SK-N-SH treated with all-trans-retinoic acid at 6 μM for 48 hours (cell line): Measurements from ENCODE around the gene CAPS2.

Experiments used
- ATAC-seq: fragments of 200-7000 bp; cut with Tn5 transposase; 3 replicates; pipeline ENCODE4 v1.9.1; 2020; ENCODE audit warnings: mild to moderate bottlenecking, moderate library complexity
- ARNTL ChIP-seq: fragments of 450-650 bp; formaldehyde crosslinking; IDR thresholded peaks from 2 replicates; pipeline ENCODE4 v1.5.0; 2020; ENCODE audit warnings: low read depth, mild to moderate bottlenecking, moderate library complexity, borderline replicate concordance
- BACH2 ChIP-seq: fragments of 250-450 bp; sonication (Bioruptor Pico); IDR thresholded peaks from 2 replicates; pipeline ENCODE4 v1.9.0; 2021; ENCODE audit warnings: mild to moderate bottlenecking, borderline replicate concordance
- CSDC2 ChIP-seq: fragments of 250-450 bp; sonication (Bioruptor Pico); IDR thresholded peaks from 2 replicates; pipeline ENCODE4 v1.5.0; 2020; ENCODE audit warnings: mild to moderate bottlenecking, moderate library complexity
- ESRRG ChIP-seq: fragments of 250-450 bp; sonication (Bioruptor Pico); IDR thresholded peaks from 2 replicates; pipeline ENCODE4 v1.6.1; 2021; ENCODE audit warnings: mild to moderate bottlenecking
- GLIS3 ChIP-seq: fragments of 250-450 bp; sonication (Bioruptor Pico); IDR thresholded peaks from 2 replicates; pipeline ENCODE4 v1.5.0; 2020; ENCODE audit warnings: mild to moderate bottlenecking, moderate library complexity
- OSR1 ChIP-seq: fragments of 250-450 bp; sonication (Bioruptor Pico); IDR thresholded peaks from 2 replicates; pipeline ENCODE4 v1.8.0; 2022; ENCODE audit warnings: moderate library complexity, mild to moderate bottlenecking, inconsistent platforms
- PPARA ChIP-seq: fragments of 250-450 bp; sonication (Bioruptor Pico); IDR thresholded peaks from 2 replicates; pipeline ENCODE4 v1.5.0; 2020; ENCODE audit warnings: mild to moderate bottlenecking, borderline replicate concordance
- RARB ChIP-seq: fragments of 250-450 bp; sonication (Bioruptor Pico); IDR thresholded peaks from 2 replicates; pipeline ENCODE4 v1.8.0; 2021; ENCODE audit warnings: mild to moderate bottlenecking, moderate library complexity
- SNAI2 ChIP-seq: fragments of 250-450 bp; sonication (Bioruptor Pico); IDR thresholded peaks from 2 replicates; pipeline ENCODE4 v1.5.0; 2020; ENCODE audit warnings: mild to moderate bottlenecking, moderate library complexity
- TCF4 ChIP-seq: fragments of 250-450 bp; sonication (Bioruptor Pico); IDR thresholded peaks from 2 replicates; pipeline ENCODE4 v1.8.0; 2021; ENCODE audit warnings: mild to moderate bottlenecking, moderate library complexity, borderline replicate concordance
- TOX ChIP-seq: fragments of 250-450 bp; sonication (Bioruptor Pico); IDR thresholded peaks from 2 replicates; pipeline ENCODE4 v1.8.0; 2021; ENCODE audit warnings: mild to moderate bottlenecking, moderate library complexity, borderline replicate concordance
- ZC3H10 ChIP-seq: fragments of 250-450 bp; sonication (Bioruptor Pico); IDR thresholded peaks from 2 replicates; pipeline ENCODE4 v1.5.1; 2021; ENCODE audit warnings: mild to moderate bottlenecking, moderate library complexity
- ZFP3 ChIP-seq: fragments of 250-450 bp; sonication (Bioruptor Pico); IDR thresholded peaks from 2 replicates; pipeline ENCODE4 v1.5.0; 2020; ENCODE audit warnings: mild to moderate bottlenecking, moderate library complexity
- ZFP30 ChIP-seq: fragments of 450-650 bp; formaldehyde crosslinking; IDR thresholded peaks from 2 replicates; pipeline ENCODE4 v1.5.0; 2022; ENCODE audit warnings: mild to moderate bottlenecking, moderate library complexity
- ZNF565 ChIP-seq: fragments of 450-650 bp; formaldehyde crosslinking; conservative IDR thresholded peaks from 2 replicates; pipeline ENCODE4 v1.5.0; 2020; ENCODE audit warnings: low read depth, mild to moderate bottlenecking, moderate library complexity
- ZNF70 ChIP-seq: fragments of 450-650 bp; formaldehyde crosslinking; IDR thresholded peaks from 2 replicates; pipeline ENCODE4 v1.5.0; 2020; ENCODE audit warnings: mild to moderate bottlenecking, moderate library complexity
- TF ChIP-seq, protein P1 (sequence below): fragments of 250-450 bp; sonication (Bioruptor Pico); IDR thresholded peaks from 2 replicates; pipeline ENCODE4 v1.8.0; 2020; ENCODE audit warnings: mild to moderate bottlenecking, moderate library complexity, borderline replicate concordance
- TF ChIP-seq, protein P2 (sequence below): fragments of 250-450 bp; sonication (Bioruptor Pico); IDR thresholded peaks from 2 replicates; pipeline ENCODE4 v1.5.1; 2021; ENCODE audit warnings: mild to moderate bottlenecking, moderate library complexity
- TF ChIP-seq, protein P3 (sequence below): fragments of 250-450 bp; sonication (Bioruptor Pico); IDR thresholded peaks from 2 replicates; pipeline ENCODE4 v1.5.1; 2020; ENCODE audit warnings: low read depth, mild to moderate bottlenecking, moderate library complexity
- TF ChIP-seq, protein P4 (sequence below): fragments of 250-450 bp; sonication (Bioruptor Pico); IDR thresholded peaks from 2 replicates; pipeline ENCODE4 v1.5.0; 2020; ENCODE audit warnings: mild to moderate bottlenecking, moderate library complexity
- TF ChIP-seq, protein P5 (sequence below): fragments of 250-450 bp; sonication (Bioruptor Pico); IDR thresholded peaks from 2 replicates; pipeline ENCODE4 v1.8.0; 2021; ENCODE audit warnings: low read depth, mild to moderate bottlenecking, moderate library complexity, borderline replicate concordance

Gene CAPS2

DNA sequence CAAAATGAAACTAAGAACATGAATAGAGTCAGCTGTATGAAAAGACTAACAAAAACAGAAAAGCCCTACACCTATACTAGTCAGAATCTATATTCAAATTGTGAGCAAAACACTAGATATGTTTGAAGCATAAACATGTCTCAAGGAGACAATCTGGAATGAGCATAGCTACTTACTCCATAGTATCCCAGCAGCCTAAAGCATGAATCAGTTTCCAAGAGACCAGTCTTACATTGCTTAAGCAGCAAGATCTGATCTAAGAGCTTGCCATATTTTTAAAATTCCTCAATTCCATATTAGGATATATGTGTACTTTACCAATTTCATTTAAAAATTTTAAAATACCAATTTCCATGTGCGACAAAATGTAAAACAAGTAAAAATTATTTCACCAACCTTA is 7.7 kb downstream of the CAPS2 start (continued):
- TF ChIP-seq ARNTL (CRISPR knock-in tag): no peak
- no peak for TF ChIP-seq ZNF565 (CRISPR knock-in tag)
- TF ChIP-seq SNAI2 (CRISPR knock-in tag): no peak

DNA sequence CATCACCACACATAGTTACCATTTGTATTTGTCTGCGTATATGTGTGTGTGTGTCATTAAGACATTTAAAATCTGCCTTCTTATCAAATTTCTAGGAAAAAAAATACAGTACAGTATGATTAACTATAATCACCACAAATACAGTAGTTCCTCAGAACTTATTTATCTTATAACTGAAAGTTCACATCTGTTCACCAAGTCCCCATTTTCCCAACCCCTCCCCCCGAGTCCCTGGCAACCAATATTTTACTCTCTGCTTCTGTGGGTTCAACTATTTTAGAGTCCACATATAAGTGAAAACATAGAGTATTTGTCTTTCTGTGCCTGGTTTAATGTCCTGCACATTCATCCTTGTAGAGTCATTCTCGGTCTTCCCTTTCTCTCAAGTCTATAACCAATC is 12.3 kb downstream of the CAPS2 start:
- no peak for ATAC-seq
- TF ChIP-seq OSR1 (CRISPR knock-in tag) (no peak), ZNF565 (CRISPR knock-in tag) (no peak), RARB (CRISPR knock-in tag) (no peak), ZC3H10 (CRISPR knock-in tag) (no peak), ZFP30 (CRISPR knock-in tag) (no peak), GLIS3 (CRISPR knock-in tag) (no peak), ARNTL (CRISPR knock-in tag) (no peak), SNAI2 (CRISPR knock-in tag) (no peak), PPARA (CRISPR knock-in tag) (no peak), BACH2 (CRISPR knock-in tag) (no peak), ZNF70 (CRISPR knock-in tag) (no peak)
- TF ChIP-seq, protein P1, sequence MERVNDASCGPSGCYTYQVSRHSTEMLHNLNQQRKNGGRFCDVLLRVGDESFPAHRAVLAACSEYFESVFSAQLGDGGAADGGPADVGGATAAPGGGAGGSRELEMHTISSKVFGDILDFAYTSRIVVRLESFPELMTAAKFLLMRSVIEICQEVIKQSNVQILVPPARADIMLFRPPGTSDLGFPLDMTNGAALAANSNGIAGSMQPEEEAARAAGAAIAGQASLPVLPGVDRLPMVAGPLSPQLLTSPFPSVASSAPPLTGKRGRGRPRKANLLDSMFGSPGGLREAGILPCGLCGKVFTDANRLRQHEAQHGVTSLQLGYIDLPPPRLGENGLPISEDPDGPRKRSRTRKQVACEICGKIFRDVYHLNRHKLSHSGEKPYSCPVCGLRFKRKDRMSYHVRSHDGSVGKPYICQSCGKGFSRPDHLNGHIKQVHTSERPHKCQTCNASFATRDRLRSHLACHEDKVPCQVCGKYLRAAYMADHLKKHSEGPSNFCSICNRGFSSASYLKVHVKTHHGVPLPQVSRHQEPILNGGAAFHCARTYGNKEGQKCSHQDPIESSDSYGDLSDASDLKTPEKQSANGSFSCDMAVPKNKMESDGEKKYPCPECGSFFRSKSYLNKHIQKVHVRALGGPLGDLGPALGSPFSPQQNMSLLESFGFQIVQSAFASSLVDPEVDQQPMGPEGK (CRISPR knock-in tag): no peak
- TF ChIP-seq, protein P2, sequence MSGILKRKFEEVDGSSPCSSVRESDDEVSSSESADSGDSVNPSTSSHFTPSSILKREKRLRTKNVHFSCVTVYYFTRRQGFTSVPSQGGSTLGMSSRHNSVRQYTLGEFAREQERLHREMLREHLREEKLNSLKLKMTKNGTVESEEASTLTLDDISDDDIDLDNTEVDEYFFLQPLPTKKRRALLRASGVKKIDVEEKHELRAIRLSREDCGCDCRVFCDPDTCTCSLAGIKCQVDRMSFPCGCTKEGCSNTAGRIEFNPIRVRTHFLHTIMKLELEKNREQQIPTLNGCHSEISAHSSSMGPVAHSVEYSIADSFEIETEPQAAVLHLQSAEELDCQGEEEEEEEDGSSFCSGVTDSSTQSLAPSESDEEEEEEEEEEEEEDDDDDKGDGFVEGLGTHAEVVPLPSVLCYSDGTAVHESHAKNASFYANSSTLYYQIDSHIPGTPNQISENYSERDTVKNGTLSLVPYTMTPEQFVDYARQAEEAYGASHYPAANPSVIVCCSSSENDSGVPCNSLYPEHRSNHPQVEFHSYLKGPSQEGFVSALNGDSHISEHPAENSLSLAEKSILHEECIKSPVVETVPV (CRISPR knock-in tag): no peak
- TF ChIP-seq, protein P3, sequence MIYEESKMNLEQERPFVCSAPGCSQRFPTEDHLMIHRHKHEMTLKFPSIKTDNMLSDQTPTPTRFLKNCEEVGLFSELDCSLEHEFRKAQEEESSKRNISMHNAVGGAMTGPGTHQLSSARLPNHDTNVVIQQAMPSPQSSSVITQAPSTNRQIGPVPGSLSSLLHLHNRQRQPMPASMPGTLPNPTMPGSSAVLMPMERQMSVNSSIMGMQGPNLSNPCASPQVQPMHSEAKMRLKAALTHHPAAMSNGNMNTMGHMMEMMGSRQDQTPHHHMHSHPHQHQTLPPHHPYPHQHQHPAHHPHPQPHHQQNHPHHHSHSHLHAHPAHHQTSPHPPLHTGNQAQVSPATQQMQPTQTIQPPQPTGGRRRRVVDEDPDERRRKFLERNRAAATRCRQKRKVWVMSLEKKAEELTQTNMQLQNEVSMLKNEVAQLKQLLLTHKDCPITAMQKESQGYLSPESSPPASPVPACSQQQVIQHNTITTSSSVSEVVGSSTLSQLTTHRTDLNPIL (CRISPR knock-in tag): no peak
- TF ChIP-seq, all 23 proteins: peak for 0

DNA sequence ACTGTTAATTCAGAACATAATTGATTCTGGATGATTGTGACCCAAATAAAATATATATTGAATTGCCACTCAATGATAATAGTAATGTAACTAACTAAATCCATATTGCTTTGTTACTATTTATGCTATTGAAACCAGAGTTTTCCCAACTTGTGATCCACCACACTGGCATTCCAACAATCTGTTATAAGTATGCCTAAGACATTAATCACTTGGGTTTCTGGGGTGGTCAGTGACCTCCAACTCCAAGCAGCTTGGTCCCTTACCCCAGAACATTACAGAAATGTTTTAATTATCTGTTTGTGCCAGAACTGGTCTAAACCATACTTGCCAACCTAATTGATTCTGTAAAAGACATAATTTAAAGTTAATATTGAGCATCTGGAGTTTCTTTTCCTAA is 14.6 kb downstream of the CAPS2 start:
- TF ChIP-seq ZFP30 (CRISPR knock-in tag) (no peak), ARNTL (CRISPR knock-in tag) (no peak), CSDC2 (no peak), PPARA (CRISPR knock-in tag) (no peak), OSR1 (CRISPR knock-in tag) (no peak), ESRRG (CRISPR knock-in tag) (no peak), TOX (CRISPR knock-in tag) (no peak), ZFP3 (CRISPR knock-in tag) (no peak), GLIS3 (CRISPR knock-in tag) (no peak), ZNF70 (CRISPR knock-in tag) (no peak), TCF4 (CRISPR knock-in tag) (no peak)
- TF ChIP-seq, protein P4, sequence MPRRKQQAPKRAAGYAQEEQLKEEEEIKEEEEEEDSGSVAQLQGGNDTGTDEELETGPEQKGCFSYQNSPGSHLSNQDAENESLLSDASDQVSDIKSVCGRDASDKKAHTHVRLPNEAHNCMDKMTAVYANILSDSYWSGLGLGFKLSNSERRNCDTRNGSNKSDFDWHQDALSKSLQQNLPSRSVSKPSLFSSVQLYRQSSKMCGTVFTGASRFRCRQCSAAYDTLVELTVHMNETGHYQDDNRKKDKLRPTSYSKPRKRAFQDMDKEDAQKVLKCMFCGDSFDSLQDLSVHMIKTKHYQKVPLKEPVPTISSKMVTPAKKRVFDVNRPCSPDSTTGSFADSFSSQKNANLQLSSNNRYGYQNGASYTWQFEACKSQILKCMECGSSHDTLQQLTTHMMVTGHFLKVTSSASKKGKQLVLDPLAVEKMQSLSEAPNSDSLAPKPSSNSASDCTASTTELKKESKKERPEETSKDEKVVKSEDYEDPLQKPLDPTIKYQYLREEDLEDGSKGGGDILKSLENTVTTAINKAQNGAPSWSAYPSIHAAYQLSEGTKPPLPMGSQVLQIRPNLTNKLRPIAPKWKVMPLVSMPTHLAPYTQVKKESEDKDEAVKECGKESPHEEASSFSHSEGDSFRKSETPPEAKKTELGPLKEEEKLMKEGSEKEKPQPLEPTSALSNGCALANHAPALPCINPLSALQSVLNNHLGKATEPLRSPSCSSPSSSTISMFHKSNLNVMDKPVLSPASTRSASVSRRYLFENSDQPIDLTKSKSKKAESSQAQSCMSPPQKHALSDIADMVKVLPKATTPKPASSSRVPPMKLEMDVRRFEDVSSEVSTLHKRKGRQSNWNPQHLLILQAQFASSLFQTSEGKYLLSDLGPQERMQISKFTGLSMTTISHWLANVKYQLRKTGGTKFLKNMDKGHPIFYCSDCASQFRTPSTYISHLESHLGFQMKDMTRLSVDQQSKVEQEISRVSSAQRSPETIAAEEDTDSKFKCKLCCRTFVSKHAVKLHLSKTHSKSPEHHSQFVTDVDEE (CRISPR knock-in tag): no peak
- TF ChIP-seq, protein P2 (CRISPR knock-in tag): no peak
- TF ChIP-seq, protein P5, sequence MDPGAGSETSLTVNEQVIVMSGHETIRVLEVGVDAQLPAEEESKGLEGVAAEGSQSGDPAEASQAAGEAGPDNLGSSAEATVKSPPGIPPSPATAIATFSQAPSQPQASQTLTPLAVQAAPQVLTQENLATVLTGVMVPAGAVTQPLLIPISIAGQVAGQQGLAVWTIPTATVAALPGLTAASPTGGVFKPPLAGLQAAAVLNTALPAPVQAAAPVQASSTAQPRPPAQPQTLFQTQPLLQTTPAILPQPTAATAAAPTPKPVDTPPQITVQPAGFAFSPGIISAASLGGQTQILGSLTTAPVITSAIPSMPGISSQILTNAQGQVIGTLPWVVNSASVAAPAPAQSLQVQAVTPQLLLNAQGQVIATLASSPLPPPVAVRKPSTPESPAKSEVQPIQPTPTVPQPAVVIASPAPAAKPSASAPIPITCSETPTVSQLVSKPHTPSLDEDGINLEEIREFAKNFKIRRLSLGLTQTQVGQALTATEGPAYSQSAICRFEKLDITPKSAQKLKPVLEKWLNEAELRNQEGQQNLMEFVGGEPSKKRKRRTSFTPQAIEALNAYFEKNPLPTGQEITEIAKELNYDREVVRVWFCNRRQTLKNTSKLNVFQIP (CRISPR knock-in tag): no peak
- TF ChIP-seq, all 23 proteins: peak for 0
- ATAC-seq: peak; percentile 79
